OCI-LY7 (cell line): ENCODE results near the gene OR9K2. TPM values are rescaled to one million over a fixed set of nuclear protein-coding genes. Genes with fewer than 3 reads are reported as not detected.
"Not testable (repeated sequence)": the region's sequence is repeated elsewhere in the genome, so short reads cannot be mapped to it uniquely, and the experiment has no call there.

Experiments used
- BruUV-seq: library from RNA; stranded (reverse); fragments of 400-500 nt; replicated peaks from 2 replicates; lab custom pipeline; 2021; lab: Mats Ljungman, UMichigan
- CTCF ChIA-PET: fragments of 300-600 bp; sonication (Branson Sonifier 250); formaldehyde crosslinking; loops from one replicate; lab custom pipeline; 2022; ENCODE audit warnings: antibody characterized with exemption; ENCODE audit not compliant: unreplicated experiment; lab: Charles Lee
- POLR2A ChIA-PET: fragments of 300-600 bp; sonication (Branson Sonifier 250); formaldehyde crosslinking; loops from one replicate; lab custom pipeline; 2022; ENCODE audit warnings: antibody characterized with exemption; lab: Charles Lee
- DNase-seq: peaks from one replicate; pipeline ENCODE4 v3.0.0-alpha.2; 2015; ENCODE audit warnings: low spot score
- H2AFZ ChIP-seq: fragments of 200-600 bp; sonication (generic), shearing (Covaris generic); 2 replicates; pipeline ENCODE4 v1.6.1; 2014; ENCODE audit warnings: mild to moderate bottlenecking, antibody characterized with exemption, low read length, moderate library complexity
- H3K27ac ChIP-seq: fragments of 200-600 bp; sonication (generic); 2 replicates; pipeline ENCODE4 v1.5.1; 2014; ENCODE audit warnings: mixed run types, low read depth, mild to moderate bottlenecking, moderate library complexity, low read length, inconsistent platforms; ENCODE audit not compliant: poor library complexity, severe bottlenecking
- H3K36me3 ChIP-seq: fragments of 200-600 bp; sonication (generic); 2 replicates; pipeline ENCODE4 v1.6.1; 2014; ENCODE audit warnings: mild to moderate bottlenecking, antibody characterized with exemption, low read length, moderate library complexity, mixed read lengths; ENCODE audit not compliant: insufficient read depth
- H3K4me1 ChIP-seq: fragments of 200-600 bp; sonication (generic); 2 replicates; pipeline ENCODE4 v1.5.1; 2014; ENCODE audit warnings: mild to moderate bottlenecking, low read length; ENCODE audit not compliant: insufficient read depth, poor library complexity, severe bottlenecking
- H3K4me2 ChIP-seq: fragments of 200-600 bp; sonication (generic); 2 replicates; pipeline ENCODE4 v1.6.1; 2014; ENCODE audit warnings: mild to moderate bottlenecking, low read length
- H3K4me3 ChIP-seq: fragments of 200-600 bp; sonication (generic); 2 replicates; pipeline ENCODE4 v1.5.1; 2014; ENCODE audit warnings: mild to moderate bottlenecking, low read depth, low read length; ENCODE audit not compliant: poor library complexity, severe bottlenecking
- H3K79me2 ChIP-seq: fragments of 200-600 bp; sonication (generic); 2 replicates; pipeline ENCODE4 v1.6.1; 2016; ENCODE audit warnings: low read depth, mild to moderate bottlenecking, low read length, moderate library complexity, mixed read lengths; ENCODE audit not compliant: insufficient read depth
- H3K9me2 ChIP-seq: fragments of 200-600 bp; sonication (generic); 2 replicates; pipeline ENCODE4 v1.6.1; 2016; ENCODE audit warnings: mild to moderate bottlenecking, low read length, mixed read lengths; ENCODE audit not compliant: insufficient read depth
- H3K9me3 ChIP-seq: fragments of 200-600 bp; sonication (generic); 2 replicates; pipeline ENCODE4 v1.6.1; 2014; ENCODE audit warnings: mild to moderate bottlenecking, mixed run types, low read length, mixed read lengths
- H4K20me1 ChIP-seq: fragments of 200-600 bp; sonication (generic); 2 replicates; pipeline ENCODE4 v1.6.1; 2014; ENCODE audit warnings: mild to moderate bottlenecking, antibody characterized with exemption, low read length, moderate library complexity, mixed read lengths; ENCODE audit not compliant: insufficient read depth
- EZH2phosphoT487 ChIP-seq: fragments of 200-600 bp; sonication (generic); IDR thresholded peaks from 2 replicates; pipeline ENCODE4 v1.6.1; 2018; ENCODE audit warnings: low read depth, borderline replicate concordance, mild to moderate bottlenecking, mixed run types, antibody characterized with exemption, low read length, moderate library complexity, mixed read lengths
- intact Hi-C: fragments of 100-400 bp; cut with micrococcal nuclease; formaldehyde crosslinking; loops from one replicate; pipeline ENCODE4 v1.10.0; 2022; ENCODE audit not compliant: unreplicated experiment
- total RNA-seq, 2 experiments: library from RNA; depleted of rRNA in 1 of 2; stranded (reverse); fragments of >200 nt in 1 of 2; shearing (Covaris generic) in 1 of 2; gene quantifications; 2 replicates each; pipeline ENCODE4 v1.2.3, GENCODE V29; 2014 to 2022
- TF ChIP-seq, protein P1 (sequence below): fragments of 200-600 bp; sonication (generic); conservative IDR thresholded peaks from 2 replicates; pipeline ENCODE4 v1.5.1; 2014; ENCODE audit warnings: mild to moderate bottlenecking, antibody characterized with exemption, low read length, moderate library complexity, mixed read lengths

OR9K2 gene
- total RNA-seq, 2 experiments from 2014 or later, result not detected

DNA sequence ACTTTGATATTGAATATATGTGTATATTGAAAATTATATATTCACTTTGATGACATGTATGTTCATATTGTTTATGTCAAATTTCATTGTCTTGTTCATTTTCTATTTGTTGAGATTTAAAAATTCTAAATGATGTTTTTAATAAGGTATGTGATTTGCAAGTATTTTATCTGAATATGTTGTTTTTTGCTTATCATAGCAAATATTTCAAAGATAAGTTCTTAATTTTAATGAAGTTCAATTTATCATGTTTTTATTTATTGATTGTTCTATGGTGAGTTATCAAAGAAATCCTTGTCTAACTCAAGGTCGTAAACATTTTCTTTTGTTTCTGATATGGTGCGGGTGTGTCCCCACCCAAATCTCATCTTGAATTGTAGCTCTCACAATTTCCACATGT is 45.2 kb downstream of the OR9K2 start:
- no peak overlapping the region for H3K27ac ChIP-seq
- no peaks in the 10 kb centered on the region for H4K20me1 ChIP-seq
- CTCF ChIA-PET, result no interaction called here
- H2AFZ ChIP-seq, result no peak overlapping the region
- no peak overlapping the region for H3K4me3 ChIP-seq
- H3K36me3 ChIP-seq, result no peaks in the 10 kb centered on the region
- no peaks in the 10 kb centered on the region for H3K4me1 ChIP-seq
- POLR2A ChIA-PET, result no interaction called here
- H3K9me2 ChIP-seq, result no peaks in the 10 kb centered on the region
- TF ChIP-seq, protein P1, sequence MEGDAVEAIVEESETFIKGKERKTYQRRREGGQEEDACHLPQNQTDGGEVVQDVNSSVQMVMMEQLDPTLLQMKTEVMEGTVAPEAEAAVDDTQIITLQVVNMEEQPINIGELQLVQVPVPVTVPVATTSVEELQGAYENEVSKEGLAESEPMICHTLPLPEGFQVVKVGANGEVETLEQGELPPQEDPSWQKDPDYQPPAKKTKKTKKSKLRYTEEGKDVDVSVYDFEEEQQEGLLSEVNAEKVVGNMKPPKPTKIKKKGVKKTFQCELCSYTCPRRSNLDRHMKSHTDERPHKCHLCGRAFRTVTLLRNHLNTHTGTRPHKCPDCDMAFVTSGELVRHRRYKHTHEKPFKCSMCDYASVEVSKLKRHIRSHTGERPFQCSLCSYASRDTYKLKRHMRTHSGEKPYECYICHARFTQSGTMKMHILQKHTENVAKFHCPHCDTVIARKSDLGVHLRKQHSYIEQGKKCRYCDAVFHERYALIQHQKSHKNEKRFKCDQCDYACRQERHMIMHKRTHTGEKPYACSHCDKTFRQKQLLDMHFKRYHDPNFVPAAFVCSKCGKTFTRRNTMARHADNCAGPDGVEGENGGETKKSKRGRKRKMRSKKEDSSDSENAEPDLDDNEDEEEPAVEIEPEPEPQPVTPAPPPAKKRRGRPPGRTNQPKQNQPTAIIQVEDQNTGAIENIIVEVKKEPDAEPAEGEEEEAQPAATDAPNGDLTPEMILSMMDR, result no peak
- TF ChIP-seq EZH2phosphoT487, result no peak
- intact Hi-C loops, result no loop called here
- H3K4me2 ChIP-seq, result no peak overlapping the region
- no TSS peak for BruUV-seq
- H3K79me2 ChIP-seq, result no peaks in the 10 kb centered on the region
- no peaks in the 10 kb centered on the region for H3K9me3 ChIP-seq
- no peak for DNase-seq

DNA sequence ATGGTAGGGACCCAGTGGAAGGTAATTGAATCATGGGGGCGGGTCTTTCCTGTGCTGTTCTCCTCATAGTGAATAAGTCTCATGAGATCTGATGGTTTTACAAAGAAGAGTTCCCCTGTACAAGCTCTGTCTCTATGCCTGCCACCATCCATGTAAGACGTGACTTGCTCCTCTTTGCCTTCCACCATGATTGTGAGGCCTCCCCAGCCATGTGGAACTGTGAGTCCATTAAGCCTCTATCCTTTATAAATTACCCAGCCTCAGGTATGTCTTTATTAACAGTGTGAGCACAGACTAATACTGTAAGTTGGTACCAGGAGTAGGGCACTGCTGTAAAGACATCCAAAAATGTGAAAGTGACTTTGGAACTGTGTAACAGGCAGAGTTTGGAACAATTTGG is 45.6 kb downstream of the OR9K2 start:
- H3K4me1 ChIP-seq, H4K20me1 ChIP-seq, H3K9me3 ChIP-seq, H2AFZ ChIP-seq, H3K27ac ChIP-seq, H3K79me2 ChIP-seq, H3K4me3 ChIP-seq, BruUV-seq, H3K36me3 ChIP-seq, H3K9me2 ChIP-seq, POLR2A ChIA-PET, DNase-seq, intact Hi-C loops, CTCF ChIA-PET, H3K4me2 ChIP-seq: not testable (repeated sequence)

DNA sequence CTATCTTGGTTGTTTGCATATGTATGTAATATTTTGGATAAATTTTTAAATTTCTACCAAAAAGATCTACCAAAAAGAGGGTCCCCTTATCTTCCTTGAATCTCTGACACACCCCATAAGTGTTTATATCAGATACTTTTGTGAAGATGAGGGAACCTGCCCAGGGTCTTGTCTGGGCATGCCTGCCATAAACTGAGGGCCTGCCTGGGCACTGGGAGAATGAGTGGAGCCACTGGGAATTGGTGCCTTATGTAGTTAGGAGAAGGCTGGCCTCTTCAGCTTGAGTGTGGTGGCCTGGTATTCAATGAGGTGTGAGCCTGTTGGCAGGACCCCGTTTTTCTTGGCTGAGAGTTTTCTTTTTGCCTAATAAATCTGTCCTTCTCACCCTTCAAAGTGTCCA is 46.5 kb downstream of the OR9K2 start:
- no peaks in the 10 kb centered on the region for H3K9me3 ChIP-seq
- no peak overlapping the region for H2AFZ ChIP-seq
- no TSS peak for BruUV-seq
- intact Hi-C loops, result no loop called here
- H3K4me2 ChIP-seq, result no peak overlapping the region
- H3K36me3 ChIP-seq, result no peaks in the 10 kb centered on the region
- CTCF ChIA-PET, result no interaction called here
- no peak overlapping the region for H3K4me3 ChIP-seq
- H3K4me1 ChIP-seq, result no peaks in the 10 kb centered on the region
- POLR2A ChIA-PET, result interaction anchor here (1.0 kb wide), 1 partner anchor 14 kb away, joined by 3 read pairs; no protein-coding TSS in a partner anchor
- no peak for TF ChIP-seq EZH2phosphoT487
- TF ChIP-seq, protein P1, result no peak
- H4K20me1 ChIP-seq, result no peaks in the 10 kb centered on the region
- DNase-seq, result no peak
- H3K9me2 ChIP-seq, result no peaks in the 10 kb centered on the region
- H3K79me2 ChIP-seq, result no peaks in the 10 kb centered on the region
- no peak overlapping the region for H3K27ac ChIP-seq
